Effector CD4-positive, alpha-beta T cell (primary cell): ENCODE results near the gene TAOK3.
"Not testable (repeated sequence)": the region's sequence is repeated elsewhere in the genome, so short reads cannot be mapped to it uniquely, and the experiment has no call there.

Experiments
- DNase-seq: peaks from one replicate; pipeline ENCODE4 v3.0.0-alpha.2; 2020

Gene TAOK3

DNA sequence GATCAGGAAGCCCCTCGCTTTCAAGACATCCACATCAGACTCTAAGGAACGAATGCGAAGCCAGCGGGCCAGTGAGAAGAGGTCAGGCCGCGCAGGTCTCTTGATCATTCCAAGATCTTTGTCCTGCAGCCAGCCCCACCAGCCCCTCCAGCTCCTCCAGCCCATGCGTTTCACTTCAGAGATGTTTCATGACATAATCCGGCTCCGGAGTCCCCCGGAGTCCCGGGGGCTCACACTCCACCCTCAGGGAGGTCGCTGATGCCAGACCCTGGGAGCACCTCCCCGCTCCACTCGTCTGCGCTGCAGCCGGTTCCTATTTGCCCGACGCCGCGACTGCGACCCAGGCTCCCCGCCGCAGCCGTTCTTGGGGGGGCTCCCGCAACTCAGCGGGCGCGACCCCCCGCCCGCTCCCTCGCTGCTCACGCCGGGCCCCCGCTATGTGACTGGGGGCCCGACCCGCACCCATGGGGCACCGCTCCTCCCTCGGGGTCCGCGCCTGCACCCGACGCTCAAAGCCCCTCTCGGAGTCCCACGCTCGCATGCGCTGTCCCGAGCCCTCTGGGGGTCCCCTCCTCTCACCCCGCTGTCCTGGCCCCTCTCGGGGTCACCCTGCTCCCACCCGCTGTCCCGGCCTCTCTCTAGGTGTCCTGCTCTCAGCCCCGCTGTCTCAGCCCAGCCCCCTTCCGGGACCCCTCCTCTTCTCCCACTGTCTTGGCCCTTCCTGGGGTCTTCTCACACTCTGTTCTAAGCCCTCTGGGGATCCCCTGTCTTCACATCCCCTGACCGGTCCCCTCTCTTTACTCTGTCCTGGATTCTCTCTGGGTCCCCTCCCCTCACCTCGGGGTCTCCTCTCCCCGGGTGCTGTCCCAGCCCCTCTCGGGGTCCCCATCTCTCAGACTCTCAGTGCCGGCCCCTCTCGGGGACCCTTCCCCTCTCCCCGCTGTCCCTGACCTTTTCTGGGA, 1.1 kb downstream of the TAOK3 start:
- peak; percentile 6 for DNase-seq

DNA sequence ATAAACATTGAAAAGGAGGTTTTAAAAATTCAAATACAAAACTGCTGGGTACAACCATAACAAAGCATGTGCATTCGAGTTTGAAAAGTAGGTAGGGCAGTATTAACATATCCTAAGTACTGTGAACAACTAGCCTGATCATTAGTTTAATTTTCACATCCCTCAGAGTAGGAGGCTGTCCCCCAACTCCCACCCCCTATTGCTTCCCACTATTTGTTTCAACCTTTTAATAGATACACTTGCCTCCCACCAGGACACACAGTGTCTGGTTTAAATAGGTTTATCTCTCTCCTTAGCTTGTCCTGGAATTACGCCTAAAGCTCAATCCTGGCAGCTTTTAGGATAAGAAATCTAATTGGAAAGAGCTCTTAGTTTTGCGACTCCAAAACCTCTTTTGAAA, 2.1 kb downstream of the TAOK3 start:
- no peak for DNase-seq

DNA sequence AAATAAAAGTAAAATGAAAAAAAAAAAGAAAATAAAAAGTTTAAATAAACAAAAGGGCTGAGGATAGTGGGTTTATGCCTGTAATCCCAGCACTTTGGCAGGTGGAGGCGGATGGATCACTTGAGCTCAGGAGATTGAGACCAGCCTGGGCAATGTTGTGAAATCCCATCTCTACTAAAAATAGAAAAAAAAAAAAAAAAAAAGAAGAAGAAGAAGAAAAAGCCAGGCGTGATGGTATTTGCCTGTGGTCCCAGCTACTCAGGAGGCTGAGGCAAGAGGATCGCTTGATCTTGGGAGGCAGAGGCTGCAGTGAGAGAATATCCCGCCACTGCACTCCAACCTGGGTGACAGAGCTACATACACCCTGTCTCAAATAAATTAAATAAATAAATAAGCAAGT, 3.9 kb downstream of the TAOK3 start:
- no peak for DNase-seq

DNA sequence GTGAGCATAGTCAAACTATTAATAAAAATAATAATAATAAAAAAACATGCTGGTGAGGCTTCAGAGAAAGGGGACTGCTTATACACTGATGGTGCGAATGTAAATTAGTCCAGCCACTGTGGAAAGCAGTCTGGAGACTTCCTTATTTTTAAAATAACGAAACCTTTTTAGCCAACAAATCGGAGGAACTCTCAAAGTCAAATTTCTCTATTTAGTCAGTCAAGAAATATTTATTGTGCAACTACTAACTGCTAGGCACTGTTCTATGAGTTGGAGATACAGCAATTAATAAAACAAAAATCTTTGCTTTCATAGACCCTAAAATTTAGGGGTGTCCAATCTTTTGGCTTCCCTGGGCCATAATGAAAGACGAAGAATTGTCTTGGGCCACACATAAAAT, 10.8 kb downstream of the TAOK3 start:
- DNase-seq, result no peak

DNA sequence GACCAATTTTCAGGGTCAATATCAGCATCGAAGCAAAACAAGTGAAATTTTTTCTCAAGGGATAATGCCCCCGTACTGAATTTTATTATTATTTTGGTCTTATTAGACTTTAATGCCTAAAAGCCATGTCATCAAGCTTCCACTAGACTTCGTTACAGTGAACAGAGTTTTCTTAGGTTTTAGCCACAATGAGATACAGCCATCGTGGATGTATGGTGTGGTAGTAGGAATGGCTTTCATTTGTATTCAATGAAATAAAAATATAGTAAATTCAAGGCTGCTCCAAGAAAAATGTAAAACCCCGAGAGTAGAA, 11.7 kb downstream of the TAOK3 start:
- no peak for DNase-seq

DNA sequence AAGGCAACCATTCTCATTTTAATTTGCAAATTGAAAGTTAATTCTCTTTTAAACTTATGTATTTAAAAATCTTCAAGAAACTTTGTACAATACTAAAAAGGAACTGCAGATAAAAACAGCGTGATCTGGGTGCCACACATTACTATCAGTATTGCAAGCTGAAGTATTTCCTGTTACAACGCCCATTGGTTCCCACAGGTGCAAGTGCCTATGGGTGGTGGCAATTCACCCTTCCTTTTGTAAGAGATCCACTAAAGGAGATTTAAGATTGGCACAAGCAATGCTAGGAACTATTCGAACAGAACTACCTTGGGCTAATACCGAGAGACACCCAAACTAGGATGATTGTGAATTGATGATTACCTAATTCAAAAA, 13.2 kb downstream of the TAOK3 start:
- DNase-seq, result no peak

DNA sequence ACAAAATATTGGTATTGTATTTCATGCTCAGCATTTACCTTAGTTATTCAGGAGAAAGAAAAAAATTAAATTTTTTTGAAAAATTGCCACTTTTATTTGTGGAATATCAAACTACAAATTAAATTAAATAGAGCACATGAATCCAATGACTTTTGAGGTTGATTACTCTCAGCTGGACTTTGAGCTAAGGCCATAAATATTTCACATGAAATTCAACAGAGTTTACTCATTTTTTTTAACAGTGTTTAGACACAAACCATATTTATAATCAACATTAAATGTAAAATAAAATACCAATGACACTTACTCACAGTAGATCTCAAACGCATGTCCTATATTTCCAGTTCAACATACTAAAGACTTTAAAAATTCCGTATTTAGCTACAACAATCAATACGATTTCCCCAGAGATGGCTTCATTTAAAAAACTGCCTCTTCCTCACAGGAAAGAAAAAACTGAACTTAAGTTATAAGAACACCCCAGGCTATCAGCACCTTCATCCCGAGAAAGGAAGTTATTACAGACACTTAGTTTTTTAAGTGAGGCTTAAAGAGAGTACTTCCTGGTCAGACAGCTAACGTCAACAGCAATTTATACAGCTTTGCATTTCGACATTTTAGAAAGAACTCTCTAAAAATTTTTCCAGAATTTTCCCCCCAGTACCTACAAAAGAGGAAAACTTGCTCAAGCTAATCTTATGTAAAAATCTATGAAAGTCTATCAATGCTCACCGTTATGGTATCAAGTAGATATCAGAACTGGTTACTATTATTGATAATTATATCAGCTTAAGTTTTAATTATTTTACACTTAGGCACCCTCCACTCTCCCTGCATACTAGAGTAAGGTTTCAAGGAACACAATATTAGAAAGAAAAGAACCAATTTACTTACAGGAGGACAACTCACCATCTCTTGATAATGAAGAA, 13.8 kb downstream of the TAOK3 start:
- DNase-seq, result no peak

DNA sequence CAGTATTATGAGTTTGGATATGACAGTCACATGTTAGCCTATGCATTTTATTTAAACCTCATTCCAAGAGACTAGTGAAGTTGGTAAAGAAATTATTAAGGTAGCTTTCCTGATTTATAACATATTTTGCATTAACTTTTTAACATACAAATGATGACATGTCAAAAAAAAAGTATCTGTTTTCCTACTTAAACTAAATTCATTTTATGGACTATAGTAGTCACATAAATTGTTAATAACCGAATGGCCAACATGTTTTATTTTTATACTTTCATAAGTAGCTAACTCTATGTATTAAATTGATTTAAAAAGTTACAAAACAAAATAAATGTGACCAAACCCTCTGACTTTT, 14.7 kb downstream of the TAOK3 start:
- no peak for DNase-seq

DNA sequence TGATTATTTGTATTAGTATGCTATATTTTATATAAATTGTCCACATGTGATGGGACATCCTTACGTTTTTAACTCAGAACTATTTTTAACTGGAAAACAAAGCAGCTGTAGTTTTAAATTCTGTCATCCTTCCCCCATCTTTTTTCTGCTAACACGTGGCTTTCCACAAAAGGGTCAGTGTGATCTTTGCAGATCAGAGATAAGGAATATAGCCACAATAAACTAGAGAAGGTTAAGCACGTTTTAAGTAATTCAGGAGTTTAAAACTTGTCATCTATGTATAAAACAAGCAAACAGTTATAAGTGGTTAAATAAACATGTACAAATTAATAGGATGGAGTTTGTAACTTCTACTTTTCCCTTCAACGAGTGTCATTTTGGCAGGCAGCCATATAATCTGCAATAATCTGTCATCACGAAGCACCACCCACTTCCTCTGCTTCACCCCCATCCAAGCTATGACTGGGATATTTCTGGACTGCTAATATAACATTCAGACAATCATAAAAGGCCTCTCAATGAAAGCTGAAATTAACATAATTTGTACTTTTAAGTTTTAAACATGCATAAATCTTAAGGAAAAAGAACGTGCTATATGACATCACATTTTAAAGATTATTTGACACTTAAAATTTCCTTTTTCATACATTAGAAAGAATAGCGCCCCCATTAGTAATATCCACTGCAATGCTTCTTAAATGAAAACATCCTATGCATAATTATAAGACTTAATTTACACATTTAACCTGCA, 15.3 kb downstream of the TAOK3 start:
- DNase-seq, result peak; percentile 49

DNA sequence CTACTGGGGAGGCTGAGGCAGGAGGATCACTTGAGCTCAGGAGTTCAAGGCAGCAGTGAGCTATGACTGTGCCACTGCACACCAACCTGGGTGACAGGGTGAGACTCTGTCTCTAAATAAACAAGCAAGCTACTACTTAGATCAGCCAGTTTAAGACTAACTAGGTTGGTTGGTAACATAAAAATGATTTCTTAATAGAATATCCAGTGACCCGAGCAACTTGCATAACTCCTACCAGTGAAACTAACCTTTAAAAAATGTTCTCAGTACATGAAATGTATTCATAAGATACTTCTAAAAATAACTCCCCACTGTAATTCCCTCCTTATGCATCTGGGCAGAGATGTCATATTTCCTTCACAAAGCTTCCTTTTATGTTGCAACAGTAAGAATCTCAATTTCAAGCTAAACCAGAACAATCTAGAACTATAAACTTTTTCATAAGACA, 15.9 kb downstream of the TAOK3 start:
- DNase-seq, result no peak

DNA sequence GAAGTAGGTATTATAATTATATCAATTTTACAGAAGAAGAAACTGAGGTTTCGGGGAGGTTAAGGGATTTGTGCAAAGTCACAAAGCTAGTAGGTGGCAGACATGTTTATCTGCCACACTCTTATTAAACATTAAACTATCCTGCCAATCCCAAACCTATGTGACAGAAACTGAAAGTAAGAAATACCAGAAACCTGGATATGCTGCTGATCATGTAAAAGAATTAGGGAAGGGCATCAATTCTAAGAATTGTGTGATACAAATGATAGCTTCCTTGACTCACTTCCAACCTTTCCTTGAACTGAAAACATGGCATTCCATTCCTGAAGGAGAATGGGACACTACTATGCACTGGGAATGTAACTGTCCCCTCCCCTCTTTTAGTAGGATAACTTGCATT, 16.9 kb downstream of the TAOK3 start:
- DNase-seq, result no peak

DNA sequence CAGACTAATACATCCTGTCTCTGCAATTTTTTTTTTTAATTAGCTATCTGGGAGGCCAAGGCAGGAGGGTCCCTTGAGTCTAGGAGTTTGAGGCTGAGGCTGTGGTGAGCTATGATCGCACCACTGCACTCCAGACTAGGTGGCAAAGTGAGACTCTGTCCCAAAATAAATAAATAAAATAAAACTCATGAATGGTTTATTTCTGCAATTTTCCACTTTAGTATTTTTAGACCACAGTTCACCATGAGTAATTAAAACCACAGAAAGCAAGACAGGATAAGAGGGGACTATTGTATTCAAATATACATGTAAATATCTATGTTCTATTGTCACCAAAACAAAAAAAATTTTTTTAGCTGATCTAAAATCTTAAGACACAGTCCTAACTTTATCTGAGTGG, 17.8 kb downstream of the TAOK3 start:
- no peak for DNase-seq

DNA sequence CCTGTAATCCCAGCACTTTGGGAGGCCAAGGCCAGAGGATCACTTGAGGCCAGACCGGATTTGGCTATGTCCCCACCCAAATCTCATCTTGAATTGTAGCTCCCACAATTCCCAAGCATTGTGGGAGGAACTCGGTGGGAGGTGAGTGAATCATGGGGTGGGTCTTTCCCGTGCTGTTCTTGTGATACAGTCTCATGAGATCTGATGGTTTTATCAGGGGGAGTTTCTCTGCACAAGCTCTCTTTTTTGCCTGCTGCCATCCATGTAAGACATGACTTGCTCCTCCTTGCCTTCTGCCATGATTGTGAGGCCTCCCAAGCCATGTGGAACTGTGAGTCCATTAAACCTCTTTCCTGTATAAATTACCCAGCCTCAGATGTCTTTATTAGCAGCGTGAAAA, 18.2 kb downstream of the TAOK3 start:
- not testable (repeated sequence) for DNase-seq

DNA sequence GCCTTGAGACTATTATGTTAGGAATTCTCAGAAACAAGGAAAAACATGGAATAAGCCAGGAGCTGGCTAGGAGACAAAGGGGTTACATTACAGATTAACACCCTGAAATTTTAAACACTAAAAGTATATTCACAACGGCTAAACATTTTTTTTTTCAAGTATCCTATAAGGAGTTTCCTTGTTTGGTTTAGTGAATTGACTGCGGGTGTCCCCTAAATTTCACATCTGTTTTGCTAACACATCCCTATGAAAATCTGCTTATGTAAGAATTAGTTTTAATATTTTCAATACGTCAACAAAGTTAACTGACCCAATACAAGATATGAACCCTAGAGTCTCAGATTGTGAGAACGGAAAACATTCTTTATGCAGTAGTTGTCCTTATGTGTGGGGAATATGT, 19.0 kb downstream of the TAOK3 start:
- DNase-seq, result no peak

DNA sequence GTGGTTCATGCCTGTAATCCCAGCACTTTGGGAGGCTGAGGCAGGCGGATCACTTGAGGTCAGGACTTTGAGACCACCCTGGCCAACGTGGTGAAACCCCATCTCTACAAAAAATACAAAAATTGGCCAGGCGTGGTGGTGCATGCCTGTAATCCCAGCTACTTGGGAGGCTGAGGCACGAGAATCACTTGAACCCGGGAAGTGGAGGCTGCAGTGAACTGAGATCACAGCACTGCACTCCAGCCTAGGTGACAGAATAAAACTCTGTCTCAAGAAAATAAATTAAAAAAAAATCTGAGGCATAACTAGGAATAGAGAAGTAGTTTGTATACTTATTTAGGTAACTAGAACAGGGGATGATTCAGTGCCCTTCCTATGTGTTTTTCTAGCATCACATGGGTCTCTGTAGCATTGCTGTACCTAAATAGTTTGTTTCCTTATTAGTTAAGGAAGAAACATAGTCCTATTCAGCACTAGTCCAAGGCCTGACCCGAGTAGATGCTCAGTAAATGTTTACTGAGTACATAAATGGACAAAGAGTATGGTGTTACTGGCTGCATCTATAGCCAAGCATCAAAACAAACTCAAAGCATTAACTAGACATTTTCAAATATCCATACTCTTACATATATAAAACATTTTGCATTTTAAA, 21.7 kb downstream of the TAOK3 start:
- no peak for DNase-seq

DNA sequence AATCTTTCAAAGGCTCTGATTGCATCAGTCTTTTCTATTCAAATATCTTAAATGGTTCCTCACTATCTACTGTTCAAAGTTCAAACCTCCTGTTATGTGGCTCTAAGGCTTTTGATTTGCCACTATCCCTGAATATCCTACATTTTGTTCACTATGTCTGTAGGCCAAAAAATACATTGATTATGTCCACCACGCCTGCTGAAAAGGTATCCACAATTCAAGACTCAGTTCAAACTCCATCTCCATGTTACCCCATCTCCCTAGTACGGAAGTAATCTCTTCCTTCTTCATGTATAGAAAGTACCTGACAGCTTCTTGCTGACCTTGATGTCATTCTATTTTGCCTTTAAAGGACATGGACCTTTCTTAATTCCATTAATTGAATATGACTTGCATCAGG, 24.8 kb downstream of the TAOK3 start:
- no peak for DNase-seq

DNA sequence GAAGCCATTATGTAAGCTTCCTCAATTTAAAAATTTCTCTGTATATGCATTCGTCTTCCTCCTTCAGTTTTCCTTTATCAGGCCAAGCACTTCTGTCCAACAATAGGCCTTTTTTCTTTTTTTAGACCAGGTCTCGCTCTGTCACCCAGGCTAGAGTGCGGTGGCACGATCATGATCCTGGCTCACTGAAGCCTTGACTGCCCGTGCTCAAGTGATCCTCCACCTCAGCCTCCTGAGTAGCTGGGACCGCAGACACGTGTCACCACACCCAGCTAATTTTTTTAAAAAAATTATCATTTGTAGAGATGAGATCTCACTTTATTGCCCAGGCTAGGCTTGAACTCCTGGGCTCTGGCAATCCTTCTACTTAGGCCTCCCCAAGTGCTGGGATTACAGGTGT, 25.8 kb downstream of the TAOK3 start:
- no peak for DNase-seq

DNA sequence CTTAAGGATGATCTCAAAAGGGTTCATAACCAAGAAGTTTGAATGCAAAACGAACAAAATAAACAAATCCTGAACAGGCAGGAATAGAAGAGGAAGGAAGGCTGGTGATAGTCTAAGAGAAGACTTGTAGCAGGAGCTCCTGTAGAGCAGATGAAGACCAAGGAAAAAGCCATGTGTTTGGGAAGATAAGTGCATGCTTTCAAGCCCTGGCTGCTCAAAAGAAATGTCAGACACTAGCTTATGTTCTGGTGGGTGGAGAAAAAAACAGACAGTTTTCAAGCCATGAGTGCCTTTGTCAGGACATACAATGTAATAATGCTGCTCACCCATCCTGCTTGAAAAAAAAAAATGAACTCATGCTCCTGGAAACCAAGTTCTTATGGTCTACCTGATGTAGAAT, 27.4 kb downstream of the TAOK3 start:
- DNase-seq, result no peak

DNA sequence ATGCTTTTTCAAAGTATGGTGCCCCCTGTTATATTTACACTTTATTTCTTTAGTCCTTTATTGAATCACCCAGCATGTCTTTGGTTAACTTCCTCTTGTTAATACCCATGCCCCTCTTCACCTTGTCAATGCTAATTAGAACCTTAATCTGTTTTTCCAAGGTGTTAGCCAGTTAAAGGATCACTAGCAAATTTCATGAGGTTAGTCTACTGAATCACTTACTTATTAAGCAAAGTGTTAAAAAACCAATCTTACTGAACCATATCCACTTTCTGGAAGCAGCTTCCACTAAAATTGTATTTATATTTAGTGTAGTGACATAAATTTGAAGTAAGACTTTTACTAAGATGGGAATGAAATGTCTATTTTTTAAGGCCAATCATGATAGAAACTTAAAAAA, 27.9 kb downstream of the TAOK3 start:
- no peak for DNase-seq

DNA sequence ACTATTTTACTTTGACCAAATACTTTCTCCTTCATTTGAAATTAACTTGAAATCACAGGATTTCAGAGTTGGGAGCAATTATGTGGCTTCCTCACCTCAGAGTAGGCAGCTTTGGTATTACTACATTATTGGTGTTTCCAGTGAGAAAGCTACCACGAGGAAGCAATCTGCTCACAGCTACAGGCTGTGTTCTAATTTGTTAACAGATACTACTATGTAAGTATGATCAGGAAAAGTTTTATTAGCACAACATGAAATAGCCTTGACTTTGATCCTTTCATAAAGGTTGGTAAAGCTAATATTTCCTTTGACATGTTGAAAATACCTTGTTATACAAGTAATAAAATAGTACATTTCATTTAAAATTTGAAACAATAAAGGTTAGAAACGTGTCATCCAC, 30.6 kb downstream of the TAOK3 start:
- DNase-seq, result no peak

DNA sequence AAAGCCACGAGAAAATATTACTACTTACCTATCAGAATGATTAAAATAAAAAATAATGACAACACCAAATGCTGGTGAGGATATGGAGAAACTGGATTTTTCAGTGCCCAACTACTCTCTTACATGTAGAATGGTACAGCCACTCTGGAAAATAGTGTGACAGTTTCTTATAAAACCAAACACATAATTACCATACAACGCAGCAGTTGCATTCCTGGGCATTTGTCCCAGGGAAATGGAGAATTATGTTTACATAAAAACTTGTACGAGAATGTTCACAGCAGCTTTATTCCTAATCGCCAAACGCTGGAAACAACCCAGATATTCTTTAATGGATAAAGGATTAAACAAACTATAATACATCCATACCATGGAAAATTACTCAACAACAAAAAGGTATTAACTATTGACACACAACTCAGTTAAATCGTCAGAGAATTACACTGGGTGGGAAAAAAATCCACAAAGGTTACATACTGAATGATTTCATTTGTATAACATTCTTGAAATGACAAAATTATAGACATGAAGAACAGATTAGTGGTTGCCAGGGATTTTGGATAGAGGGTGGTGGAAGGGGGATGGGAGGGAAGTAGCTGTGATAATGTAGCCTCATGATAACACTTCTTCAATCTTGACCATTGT, 35.4 kb downstream of the TAOK3 start:
- no peak for DNase-seq

DNA sequence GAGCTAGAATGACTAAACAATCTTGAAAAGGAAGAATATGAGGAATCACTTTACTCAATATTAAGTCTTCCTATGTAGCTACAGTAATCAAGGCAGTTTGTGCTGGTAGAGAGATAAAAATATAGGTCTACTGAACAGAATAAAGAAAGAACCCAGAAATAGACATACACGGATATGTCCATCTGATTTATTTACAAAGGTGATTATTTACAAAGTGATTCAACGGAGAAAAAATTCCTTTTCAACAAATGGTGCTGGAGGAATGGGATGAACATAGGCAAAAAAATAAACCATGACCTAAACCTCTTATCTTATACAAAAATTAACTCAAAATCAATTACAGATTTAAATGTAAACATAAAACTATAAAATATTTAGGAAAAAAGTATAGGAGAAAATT, 36.6 kb downstream of the TAOK3 start:
- no peak for DNase-seq
